ENCODE results near the gene TMEM181. TPM values are rescaled to one million over a fixed set of nuclear protein-coding genes. Genes with fewer than 3 reads are reported as not detected.

The TMEM181 gene
- total and polyA plus RNA-seq, 2 donors (not counting 1 experiment from before 2014, with no cell fraction given) = 2.8 to 9.3 TPM

GRCh38 chr6:158645064-158646022 is 85.5 kb downstream of the TMEM181 start:
- ATAC-seq (ENCODE audit: low read depth) = no peak
- H3K27me3 ChIP-seq (replicated peaks in 1 of 4; ENCODE audit: control extremely low read depth in 1 of 4, control insufficient read depth in 3 of 4, insufficient read depth in 4 of 4, low read length in 3 of 4) = no peaks in the 10 kb centered on the region
- intact Hi-C loops (cut with micrococcal nuclease) = loop anchor here (2.0 to 10.0 kb wide), 5 partner anchors 15 to 821 kb away; partner anchors contain the start of gene SNX9
- H3K27ac ChIP-seq (ENCODE audit: low read length in 2 of 2) = peak overlapping the region; percentile 90 to 91
- TF ChIP-seq EZH2 (IDR thresholded peaks at IDR 0.05; ENCODE audit: borderline replicate concordance, insufficient read depth, low read depth, low read length, poor library complexity, severe bottlenecking) = no peak
- TF ChIP-seq, protein P1, sequence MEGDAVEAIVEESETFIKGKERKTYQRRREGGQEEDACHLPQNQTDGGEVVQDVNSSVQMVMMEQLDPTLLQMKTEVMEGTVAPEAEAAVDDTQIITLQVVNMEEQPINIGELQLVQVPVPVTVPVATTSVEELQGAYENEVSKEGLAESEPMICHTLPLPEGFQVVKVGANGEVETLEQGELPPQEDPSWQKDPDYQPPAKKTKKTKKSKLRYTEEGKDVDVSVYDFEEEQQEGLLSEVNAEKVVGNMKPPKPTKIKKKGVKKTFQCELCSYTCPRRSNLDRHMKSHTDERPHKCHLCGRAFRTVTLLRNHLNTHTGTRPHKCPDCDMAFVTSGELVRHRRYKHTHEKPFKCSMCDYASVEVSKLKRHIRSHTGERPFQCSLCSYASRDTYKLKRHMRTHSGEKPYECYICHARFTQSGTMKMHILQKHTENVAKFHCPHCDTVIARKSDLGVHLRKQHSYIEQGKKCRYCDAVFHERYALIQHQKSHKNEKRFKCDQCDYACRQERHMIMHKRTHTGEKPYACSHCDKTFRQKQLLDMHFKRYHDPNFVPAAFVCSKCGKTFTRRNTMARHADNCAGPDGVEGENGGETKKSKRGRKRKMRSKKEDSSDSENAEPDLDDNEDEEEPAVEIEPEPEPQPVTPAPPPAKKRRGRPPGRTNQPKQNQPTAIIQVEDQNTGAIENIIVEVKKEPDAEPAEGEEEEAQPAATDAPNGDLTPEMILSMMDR (IDR thresholded peaks at IDR 0.05) = no peak
- peak overlapping the region; percentile 87 for H2AFZ ChIP-seq (ENCODE audit: insufficient read depth, low read depth, low read length, poor library complexity, severe bottlenecking)
- H3K27me3 Mint-ChIP-seq = no peaks in the 10 kb centered on the region
- POLR2A ChIA-PET = interaction anchor here (0.7 kb wide), 2 partner anchors 294 to 434 kb away, joined by 3 read pairs; no protein-coding TSS in a partner anchor
- peaks cover 36% of the 10 kb centered on the region for H3K79me2 ChIP-seq (ENCODE audit: control insufficient read depth, insufficient read depth, low read length)
- peaks cover 19 to 37% of the 10 kb centered on the region in 2 donors for H3K4me1 ChIP-seq (ENCODE audit: control insufficient read depth in 2 of 2, insufficient read depth in 2 of 2, low read length in 2 of 2)
- peak overlapping the region; percentile 97 for H3K27ac Mint-ChIP-seq
- peak overlapping the region; percentile 86 to 99 (median 97) for H3K4me3 ChIP-seq (ENCODE audit: control extremely low read depth in 1 of 5, extremely low read depth in 1 of 5, insufficient read depth in 1 of 5, low read depth in 2 of 5, low read length in 4 of 5)
- H3K9ac ChIP-seq (ENCODE audit: low read length) = peak overlapping the region; percentile 98
- CTCF ChIA-PET = interaction anchor here (1.0 to 2.3 kb wide), 5 partner anchors 15 to 889 kb away, joined by 3 to 15 read pairs (median 5); no protein-coding TSS in a partner anchor
- peaks cover 7% of the 10 kb centered on the region for H4K20me1 ChIP-seq (ENCODE audit: control insufficient read depth, insufficient read depth, low read length, poor library complexity, severe bottlenecking)
- H3K9me3 ChIP-seq (ENCODE audit: control extremely low read depth in 1 of 3, control insufficient read depth in 2 of 3, insufficient read depth in 1 of 3, low read length in 2 of 3) = no peaks in the 10 kb centered on the region
- H3K9me3 Mint-ChIP-seq (ENCODE audit: insufficient read depth) = no peaks in the 10 kb centered on the region
- peak overlapping the region; percentile 85 for H3K4me2 ChIP-seq (replicated peaks; ENCODE audit: low read depth, low read length, poor library complexity, severe bottlenecking)
- peaks cover 56% of the 10 kb centered on the region for H3K4me1 Mint-ChIP-seq
- WGBS (ENCODE audit: insufficient coverage) = 36% methylated on average over 5 of the region's 21 CpGs
- peaks cover 0 to 4% of the 10 kb centered on the region in 2 experiments for H3K36me3 ChIP-seq (replicated peaks in 1 of 2; ENCODE audit: control extremely low read depth in 1 of 2, control insufficient read depth in 1 of 2, extremely low read depth in 1 of 2, insufficient read depth in 2 of 2, low read length in 1 of 2)
- H3K4me3 Mint-ChIP-seq = peak overlapping the region; percentile 89
- no peak for DNase-seq
